ENCODE results near the gene COA7.

GRCh38 chr1:52683367-52683940 lies 14.7 kb downstream of the COA7 start:
- no peak for TF ChIP-seq CTCF (IDR thresholded peaks at IDR 0.05 in 4 of 5, conservative IDR thresholded peaks at IDR 0.05 in 1 of 5)
- TF ChIP-seq POLR2A (IDR thresholded peaks at IDR 0.05), result no peak

Data from gastrocnemius medialis (tissue), 4 donors.